Endothelial cell of umbilical vein (primary cell): ENCODE results near the gene ACMSD. TPM values are rescaled to one million over a fixed set of nuclear protein-coding genes. Genes with fewer than 3 reads are reported as not detected.

Experiments used
- BruUV-seq: library from RNA; stranded (reverse); fragments of 400-500 nt; replicated peaks from 2 replicates; lab custom pipeline; 2021; lab: Mats Ljungman, UMichigan
- CTCF ChIA-PET: fragments of 300-600, 350-600 bp; sonication (Branson Sonifier 250); formaldehyde crosslinking; loops from one replicate; lab custom pipeline; 2021; ENCODE audit warnings: antibody characterized with exemption, inconsistent platforms; lab: Charles Lee
- POLR2A ChIA-PET: fragments of 300-600, 350-600 bp; sonication (Branson Sonifier 250); formaldehyde crosslinking; loops from one replicate; lab custom pipeline; 2021; ENCODE audit warnings: antibody characterized with exemption, inconsistent platforms; lab: Charles Lee
- DNase-seq: peaks from one replicate; pipeline ENCODE4 v3.0.0-alpha.2; 2011; ENCODE audit warnings: low read depth, low spot score
- FAIRE-seq: peaks from 2 replicates; lab custom pipeline; 2011; peaks lifted over from hg19 to GRCh38; lab: Jason Lieb, UNC
- H2AFZ ChIP-seq: 2 replicates; pipeline ENCODE4 v1.6.0; 2012; ENCODE audit warnings: low read depth, low read length, control low read depth, inconsistent platforms
- H3K27ac ChIP-seq: 2 replicates; pipeline ENCODE4 v1.5.1; 2011; ENCODE audit warnings: low read depth, mild to moderate bottlenecking, control low read depth, low read length, moderate library complexity; ENCODE audit not compliant: insufficient read depth
- H3K27me3 ChIP-seq, 2 experiments: 2 replicates each; pipeline versions ENCODE4 v1.6.0 to v1.6.1; 2011; ENCODE audit warnings: low read length in 2 of 2, mixed read lengths in 1 of 2; ENCODE audit not compliant: control insufficient read depth in 2 of 2, insufficient read depth in 2 of 2
- H3K36me3 ChIP-seq, 2 experiments: 2 replicates in 1 of 2; 3 replicates in 1 of 2; pipeline ENCODE4 v1.5.1; 2011; ENCODE audit warnings: low read length in 2 of 2, mild to moderate bottlenecking in 1 of 2, moderate library complexity in 1 of 2; ENCODE audit not compliant: control insufficient read depth in 2 of 2, insufficient read depth in 2 of 2; ENCODE audit errors: extremely low read depth in 1 of 2
- H3K4me1 ChIP-seq: 3 replicates; pipeline ENCODE4 v1.5.1; 2011; ENCODE audit warnings: mild to moderate bottlenecking, low read length; ENCODE audit not compliant: control insufficient read depth, insufficient read depth; ENCODE audit errors: extremely low read depth
- H3K4me2 ChIP-seq: 2 replicates; pipeline ENCODE4 v1.6.1; 2011; ENCODE audit warnings: low read length, control low read depth, mixed read lengths; ENCODE audit not compliant: insufficient read depth
- H3K4me3 ChIP-seq, 3 experiments: fragments of 200-600 bp in 1 of 3; sonication (generic), shearing (Covaris generic) in 1 of 3; replicated peaks in 1 of 3; 2 replicates each; pipeline ENCODE4 v1.5.1; 2011 to 2016; ENCODE audit warnings: control low read depth in 3 of 3, low read length in 3 of 3, mild to moderate bottlenecking in 2 of 3, inconsistent platforms in 1 of 3, low read depth in 1 of 3, moderate library complexity in 1 of 3; ENCODE audit not compliant: insufficient read depth in 1 of 3
- H3K79me2 ChIP-seq: 2 replicates; pipeline ENCODE4 v1.6.0; 2012; ENCODE audit warnings: low read length, inconsistent platforms; ENCODE audit not compliant: control insufficient read depth, insufficient read depth
- H3K9ac ChIP-seq: replicated peaks from 2 replicates; pipeline ENCODE3; 2011; ENCODE audit warnings: low read length, control low read depth; ENCODE audit not compliant: insufficient read depth; ENCODE audit errors: extremely low read depth
- H3K9me1 ChIP-seq: replicated peaks from 3 replicates; pipeline ENCODE4 v1.6.0; 2011; ENCODE audit warnings: mild to moderate bottlenecking, low read length; ENCODE audit not compliant: control insufficient read depth, insufficient read depth; ENCODE audit errors: extremely low read depth
- H3K9me3 ChIP-seq: replicated peaks from 2 replicates; pipeline ENCODE4 v1.5.1; 2012; ENCODE audit warnings: low read length, inconsistent platforms; ENCODE audit not compliant: control insufficient read depth, insufficient read depth
- H4K20me1 ChIP-seq: replicated peaks from 2 replicates; pipeline ENCODE3; 2011; ENCODE audit warnings: mild to moderate bottlenecking, low read length; ENCODE audit not compliant: control insufficient read depth, insufficient read depth; ENCODE audit errors: extremely low read depth
- CTCF ChIP-seq, 2 donors: IDR thresholded peaks; 1 replicate in 1 of 2; 2 replicates in 1 of 2; pipeline ENCODE4 v1.5.1; 2011; ENCODE audit warnings: low read length in 2 of 2, mild to moderate bottlenecking in 2 of 2, moderate library complexity in 2 of 2, control low read depth in 1 of 2, inconsistent platforms in 1 of 2, low read depth in 1 of 2; ENCODE audit not compliant: insufficient read depth in 1 of 2; ENCODE audit errors: extremely low read depth in 1 of 2
- EZH2 ChIP-seq: IDR thresholded peaks from 2 replicates; pipeline ENCODE4 v1.6.1; 2012; ENCODE audit warnings: borderline replicate concordance, low read depth, mild to moderate bottlenecking, moderate library complexity, low read length, inconsistent platforms; ENCODE audit not compliant: severe bottlenecking
- FOS ChIP-seq: IDR thresholded peaks from 2 replicates; pipeline ENCODE4 v1.6.1; 2011; ENCODE audit warnings: mild to moderate bottlenecking, low read length, moderate library complexity, borderline replicate concordance; ENCODE audit not compliant: insufficient read depth
- GATA2 ChIP-seq: IDR thresholded peaks from 2 replicates; pipeline ENCODE4 v1.7.0; 2011; ENCODE audit warnings: low read depth, mild to moderate bottlenecking, moderate library complexity, mixed read lengths, low read length; ENCODE audit not compliant: insufficient read length, insufficient read depth
- JUN ChIP-seq: IDR thresholded peaks from 2 replicates; pipeline ENCODE4 v1.6.1; 2011; ENCODE audit warnings: borderline replicate concordance, low read depth; ENCODE audit not compliant: insufficient read length, insufficient read depth
- MAX ChIP-seq: IDR thresholded peaks from 2 replicates; pipeline ENCODE4 v1.6.1; 2011; ENCODE audit not compliant: insufficient read depth, insufficient read length
- MYC ChIP-seq: IDR thresholded peaks from one replicate; pipeline ENCODE4 v1.6.1; 2011; ENCODE audit warnings: mild to moderate bottlenecking, low read depth, low read length
- POLR2A ChIP-seq: IDR thresholded peaks from 2 replicates; pipeline ENCODE4 v1.6.1; 2012; ENCODE audit warnings: low read depth, mild to moderate bottlenecking, control low read depth, low read length
- POLR2AphosphoS5 ChIP-seq: IDR thresholded peaks from 2 replicates; pipeline ENCODE4 v1.6.1; 2012; ENCODE audit warnings: low read depth, mild to moderate bottlenecking, control low read depth, low read length, moderate library complexity; ENCODE audit not compliant: insufficient read depth
- dilution Hi-C: fragments of 300-500 bp; cut with MboI; formaldehyde crosslinking; loops from one replicate; pipeline ENCODE4 v1.15.0; 2019; ENCODE audit warnings: low sequenced_read_pairs; ENCODE audit not compliant: extremely low pct_ligation_motif_present
- intact Hi-C: fragments of 100-400 bp; cut with micrococcal nuclease; formaldehyde crosslinking; loops from one replicate; pipeline ENCODE4 v1.10.0; 2022
- polyA plus RNA-seq, 4 experiments: library from polyadenylated mRNA; depleted of rRNA in 3 of 4; stranded (reverse) in 3 of 4; unstranded in 1 of 4; fragments of >200 nt; gene quantifications; 2 replicates each; pipeline versions ENCODE4 v1.2.1 to v1.2.3, GENCODE V29; 2011 to 2012; ENCODE audit warnings: missing spikeins in 1 of 4
- total RNA-seq: library from RNA; stranded (reverse); gene quantifications from 2 replicates; pipeline ENCODE4 v1.2.3, GENCODE V29; 2021

The ACMSD gene
- total and polyA plus RNA-seq, 2 donors (not counting 3 experiments of a cell fraction or from before 2014, with no cell fraction given): not detected

- peaks cover 21% of the 10 kb centered on the region for H4K20me1 ChIP-seq
Observed at GRCh38 chr2:134919341-134920210, 81.2 kb downstream of the ACMSD start.

More at GRCh38 chr2:134919341-134920210, 81.2 kb downstream of the ACMSD start:
- peak overlapping the region; percentile 91 for H3K27ac ChIP-seq
- H2AFZ ChIP-seq: peak overlapping the region; percentile 89
- peak overlapping the region; percentile 93 to 100 (median 100) for H3K4me3 ChIP-seq
- H3K9ac ChIP-seq: peak overlapping the region; percentile 97
- ChIA-PET POLR2A (no interaction called here), CTCF (interaction anchor here (2.9 kb wide), 1 partner anchor 469 kb away, joined by 17 read pairs; no protein-coding TSS in a partner anchor)
- H3K9me1 ChIP-seq: no peaks in the 10 kb centered on the region
- H3K9me3 ChIP-seq: no peaks in the 10 kb centered on the region
- peaks cover 59% of the 10 kb centered on the region for H3K79me2 ChIP-seq
- H3K27me3 ChIP-seq: no peaks in the 10 kb centered on the region
- peak overlapping the region; percentile 99 for H3K4me2 ChIP-seq
- DNase-seq: peak; percentile 44
- dilution Hi-C loops (no loop called here), intact Hi-C loops (loop anchor here (2.0 to 5.0 kb wide), 3 partner anchors 133 to 821 kb away; partner anchors contain the start of genes RAB3GAP1 and UBXN4)
- peaks cover 0 to 3% of the 10 kb centered on the region in 2 experiments for H3K36me3 ChIP-seq
- H3K4me1 ChIP-seq: peaks cover 17% of the 10 kb centered on the region
- TF ChIP-seq GATA2: no peak
- TF ChIP-seq JUN: no peak
- no peak for TF ChIP-seq CTCF (IDR thresholded peaks at IDR 0.05; ENCODE audit: extremely low read depth in 1 of 2, insufficient read depth in 1 of 2, low read depth in 1 of 2, low read length in 2 of 2)
- TF ChIP-seq POLR2AphosphoS5: no peak
- no peak for TF ChIP-seq MAX
- no peak for TF ChIP-seq EZH2
- no peak for TF ChIP-seq MYC
- TF ChIP-seq FOS: no peak
- TF ChIP-seq POLR2A: no peak
- FAIRE-seq: peak; percentile 37
- no TSS peak for BruUV-seq
